ENCODE results near the gene BANK1.

DNA sequence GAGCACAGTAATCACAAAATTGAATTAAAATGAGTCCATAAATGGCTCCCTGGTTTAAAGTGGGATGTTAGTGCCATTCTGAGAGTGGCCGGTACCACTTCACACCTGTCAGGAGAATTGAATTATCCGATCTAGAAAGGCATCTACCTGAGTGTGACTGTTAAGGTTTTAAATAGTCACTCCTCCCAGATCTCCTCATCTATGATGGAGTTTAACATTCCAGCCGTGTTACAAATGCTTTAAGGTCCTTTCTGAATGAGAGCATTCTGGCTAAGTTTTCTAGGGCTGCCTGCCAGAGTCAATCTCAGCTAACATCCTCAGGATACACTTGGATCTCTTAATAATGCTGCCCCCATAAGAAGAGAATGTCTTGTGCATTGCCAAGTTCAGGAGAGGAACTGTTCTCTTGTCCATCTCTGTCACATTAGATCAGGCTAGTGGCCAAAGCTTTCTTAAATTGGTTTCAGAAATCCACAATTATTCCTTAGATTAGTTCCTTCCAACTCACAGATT, 323.6 kb downstream of the BANK1 start:
- TF ChIP-seq POLR2A (IDR thresholded peaks at IDR 0.05) = no peak
- TF ChIP-seq, protein P1, sequence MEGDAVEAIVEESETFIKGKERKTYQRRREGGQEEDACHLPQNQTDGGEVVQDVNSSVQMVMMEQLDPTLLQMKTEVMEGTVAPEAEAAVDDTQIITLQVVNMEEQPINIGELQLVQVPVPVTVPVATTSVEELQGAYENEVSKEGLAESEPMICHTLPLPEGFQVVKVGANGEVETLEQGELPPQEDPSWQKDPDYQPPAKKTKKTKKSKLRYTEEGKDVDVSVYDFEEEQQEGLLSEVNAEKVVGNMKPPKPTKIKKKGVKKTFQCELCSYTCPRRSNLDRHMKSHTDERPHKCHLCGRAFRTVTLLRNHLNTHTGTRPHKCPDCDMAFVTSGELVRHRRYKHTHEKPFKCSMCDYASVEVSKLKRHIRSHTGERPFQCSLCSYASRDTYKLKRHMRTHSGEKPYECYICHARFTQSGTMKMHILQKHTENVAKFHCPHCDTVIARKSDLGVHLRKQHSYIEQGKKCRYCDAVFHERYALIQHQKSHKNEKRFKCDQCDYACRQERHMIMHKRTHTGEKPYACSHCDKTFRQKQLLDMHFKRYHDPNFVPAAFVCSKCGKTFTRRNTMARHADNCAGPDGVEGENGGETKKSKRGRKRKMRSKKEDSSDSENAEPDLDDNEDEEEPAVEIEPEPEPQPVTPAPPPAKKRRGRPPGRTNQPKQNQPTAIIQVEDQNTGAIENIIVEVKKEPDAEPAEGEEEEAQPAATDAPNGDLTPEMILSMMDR (IDR thresholded peaks at IDR 0.05) = no peak
- TF ChIP-seq POLR2AphosphoS5 (IDR thresholded peaks at IDR 0.05) = no peak

All from transverse colon (tissue), 4 donors.